OCI-LY7 (cell line): ENCODE data around the gene UBXN11.

Source experiments
- EZH2phosphoT487 ChIP-seq: fragments of 200-600 bp; sonication (generic); IDR thresholded peaks from 2 replicates; pipeline ENCODE4 v1.6.1; 2018; ENCODE audit warnings: low read depth, borderline replicate concordance, mild to moderate bottlenecking, mixed run types, antibody characterized with exemption, low read length, moderate library complexity, mixed read lengths
- TF ChIP-seq, protein P1 (sequence below): fragments of 200-600 bp; sonication (generic); conservative IDR thresholded peaks from 2 replicates; pipeline ENCODE4 v1.5.1; 2014; ENCODE audit warnings: mild to moderate bottlenecking, antibody characterized with exemption, low read length, moderate library complexity, mixed read lengths

DNA sequence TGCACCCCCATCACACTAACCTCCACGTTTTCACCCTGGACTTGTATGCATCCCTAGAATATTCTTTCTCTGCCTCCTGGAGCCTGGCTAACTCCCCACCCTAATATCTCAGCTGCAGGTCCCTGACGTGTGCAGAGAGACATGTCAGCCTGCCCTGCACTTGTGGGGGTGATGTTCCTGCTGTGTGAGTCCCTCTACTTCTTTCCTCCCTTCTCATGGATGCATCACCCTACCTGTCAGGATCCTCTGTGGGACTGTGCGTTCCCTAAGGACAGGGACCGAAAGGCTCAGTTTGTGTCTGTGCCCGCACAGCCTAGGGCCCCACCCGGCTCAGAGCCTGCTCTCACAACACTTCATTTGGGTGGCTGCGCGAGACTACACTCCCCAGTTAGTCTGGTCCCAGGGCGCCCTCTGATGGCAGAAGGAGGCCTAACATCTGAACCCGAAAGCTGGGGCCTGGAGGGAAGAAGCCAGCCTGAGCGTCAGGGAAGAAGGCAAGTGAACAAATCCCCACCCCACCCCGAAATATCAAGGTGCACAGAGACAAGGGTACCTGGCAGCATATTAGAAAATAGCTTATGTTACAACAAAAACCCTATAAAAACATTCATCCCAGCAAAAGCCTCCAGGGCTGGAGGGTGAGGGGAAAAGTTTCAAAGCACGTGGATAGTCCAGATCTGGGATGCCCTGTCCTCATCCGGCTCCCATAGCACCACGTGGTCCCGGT lies 15.0 kb upstream of the UBXN11 start:
- TF ChIP-seq, protein P1, sequence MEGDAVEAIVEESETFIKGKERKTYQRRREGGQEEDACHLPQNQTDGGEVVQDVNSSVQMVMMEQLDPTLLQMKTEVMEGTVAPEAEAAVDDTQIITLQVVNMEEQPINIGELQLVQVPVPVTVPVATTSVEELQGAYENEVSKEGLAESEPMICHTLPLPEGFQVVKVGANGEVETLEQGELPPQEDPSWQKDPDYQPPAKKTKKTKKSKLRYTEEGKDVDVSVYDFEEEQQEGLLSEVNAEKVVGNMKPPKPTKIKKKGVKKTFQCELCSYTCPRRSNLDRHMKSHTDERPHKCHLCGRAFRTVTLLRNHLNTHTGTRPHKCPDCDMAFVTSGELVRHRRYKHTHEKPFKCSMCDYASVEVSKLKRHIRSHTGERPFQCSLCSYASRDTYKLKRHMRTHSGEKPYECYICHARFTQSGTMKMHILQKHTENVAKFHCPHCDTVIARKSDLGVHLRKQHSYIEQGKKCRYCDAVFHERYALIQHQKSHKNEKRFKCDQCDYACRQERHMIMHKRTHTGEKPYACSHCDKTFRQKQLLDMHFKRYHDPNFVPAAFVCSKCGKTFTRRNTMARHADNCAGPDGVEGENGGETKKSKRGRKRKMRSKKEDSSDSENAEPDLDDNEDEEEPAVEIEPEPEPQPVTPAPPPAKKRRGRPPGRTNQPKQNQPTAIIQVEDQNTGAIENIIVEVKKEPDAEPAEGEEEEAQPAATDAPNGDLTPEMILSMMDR = peak; percentile 96
- TF ChIP-seq EZH2phosphoT487 = no peak
